ENCODE data around the gene AK9. TPM values are rescaled to one million over a fixed set of nuclear protein-coding genes. Genes with fewer than 3 reads are reported as not detected.

Gene AK9
- total and polyA plus RNA-seq, 10 of the 15 experiments (the other 5 are each of a cell fraction or from before 2014, with no cell fraction given), result 2.1 to 7.4 (median 4.2) TPM

DNA sequence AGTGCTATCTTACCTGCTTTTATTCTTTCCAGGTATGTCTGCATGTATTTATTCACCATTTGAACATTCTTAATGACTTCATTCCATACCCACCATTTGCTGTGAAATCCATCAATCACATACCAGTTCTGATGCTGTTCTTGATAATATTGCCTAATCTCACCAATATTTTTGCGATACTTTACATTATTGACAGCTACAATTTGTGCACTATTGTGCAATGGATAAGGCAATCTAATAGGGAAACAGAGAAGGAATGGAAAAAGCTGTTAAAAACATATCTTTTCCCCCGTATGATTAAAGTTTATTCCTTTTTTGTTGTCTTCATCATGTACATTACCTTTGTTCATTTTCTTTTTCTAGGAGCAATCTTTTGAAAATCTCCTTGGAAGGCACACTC is 184.7 kb downstream of the AK9 start:
- ChIA-PET RAD21 (ENCODE audit: unreplicated experiment) (no interaction called here), CTCF (interaction anchor here (1.3 kb wide), 1 partner anchor 533 kb away, joined by 3 read pairs; no protein-coding TSS in a partner anchor), POLR2A (no interaction called here), SMC1A (ENCODE audit: uncharacterized antibody, unreplicated experiment) (interaction anchor here (0.8 to 1.3 kb wide), 2 partner anchors 9 to 652 kb away, joined by 3 to 5 read pairs; no protein-coding TSS in a partner anchor)
- Histone ChIP-seq H3K9me3 (replicated peaks; ENCODE audit: control insufficient read depth, insufficient read depth, low read length) (no peaks in the 10 kb centered on the region; the same call in 2 of the 3 replicates), H3K27ac (ENCODE audit: control insufficient read depth, insufficient read depth) (no peak overlapping the region), H3K79me2 (ENCODE audit: control insufficient read depth, insufficient read depth, low read length) (no peaks in the 10 kb centered on the region), H3K36me3 (ENCODE audit: control insufficient read depth in 2 of 2, insufficient read depth in 2 of 2, low read length in 1 of 2) (no peaks in the 10 kb centered on the region), H3K4me1 (ENCODE audit: control insufficient read depth, insufficient read depth, low read length) (no peaks in the 10 kb centered on the region), H3K4me2 (ENCODE audit: control insufficient read depth, insufficient read depth) (no peak overlapping the region), H2AFZ (ENCODE audit: control insufficient read depth, low read depth, low read length) (no peak overlapping the region), H3K4me3 (no peak overlapping the region), H3K9ac (ENCODE audit: control insufficient read depth, insufficient read depth, low read length) (no peak overlapping the region), H4K20me1 (ENCODE audit: control insufficient read depth, insufficient read depth) (no peaks in the 10 kb centered on the region), H3K27me3 (replicated peaks in 1 of 2; ENCODE audit: control insufficient read depth in 2 of 2, insufficient read depth in 2 of 2, low read length in 1 of 2) (no peaks in the 10 kb centered on the region; a peak in 1 of 4 replicates)
- FAIRE-seq, result no peak
- WGBS (ENCODE audit: insufficient coverage, insufficient replicate concordance, low lambda C conversion rate, missing lambda C conversion rate), result 55% methylated on average over 2 of the region's 2 CpGs
- TF ChIP-seq, protein P1, sequence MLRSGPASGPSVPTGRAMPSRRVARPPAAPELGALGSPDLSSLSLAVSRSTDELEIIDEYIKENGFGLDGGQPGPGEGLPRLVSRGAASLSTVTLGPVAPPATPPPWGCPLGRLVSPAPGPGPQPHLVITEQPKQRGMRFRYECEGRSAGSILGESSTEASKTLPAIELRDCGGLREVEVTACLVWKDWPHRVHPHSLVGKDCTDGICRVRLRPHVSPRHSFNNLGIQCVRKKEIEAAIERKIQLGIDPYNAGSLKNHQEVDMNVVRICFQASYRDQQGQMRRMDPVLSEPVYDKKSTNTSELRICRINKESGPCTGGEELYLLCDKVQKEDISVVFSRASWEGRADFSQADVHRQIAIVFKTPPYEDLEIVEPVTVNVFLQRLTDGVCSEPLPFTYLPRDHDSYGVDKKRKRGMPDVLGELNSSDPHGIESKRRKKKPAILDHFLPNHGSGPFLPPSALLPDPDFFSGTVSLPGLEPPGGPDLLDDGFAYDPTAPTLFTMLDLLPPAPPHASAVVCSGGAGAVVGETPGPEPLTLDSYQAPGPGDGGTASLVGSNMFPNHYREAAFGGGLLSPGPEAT (IDR thresholded peaks at IDR 0.05; ENCODE audit: low read depth), result no peak
- TF ChIP-seq SIX5 (IDR thresholded peaks at IDR 0.05; ENCODE audit: low read depth, low read length, severe bottlenecking) (no peak), SMAD1 (IDR thresholded peaks at IDR 0.05; ENCODE audit: low read depth, partially characterized antibody) (no peak), KAT2A (conservative IDR thresholded peaks at IDR 0.05; ENCODE audit: control insufficient read depth, low read depth, low read length) (no peak), LARP7 (IDR thresholded peaks at IDR 0.05) (no peak), DPF2 (IDR thresholded peaks at IDR 0.05) (no peak), HDGF (IDR thresholded peaks at IDR 0.05) (no peak), FOXK2 (IDR thresholded peaks at IDR 0.05) (no peak), ZNF207 (IDR thresholded peaks at IDR 0.05; ENCODE audit: borderline replicate concordance) (no peak), SMAD5 (IDR thresholded peaks at IDR 0.05; ENCODE audit: low read depth) (no peak), SREBF1 (IDR thresholded peaks at IDR 0.05; ENCODE audit: low read length) (no peak), RCOR1 (conservative IDR thresholded peaks at IDR 0.05; ENCODE audit: low read depth, low read length) (no peak), EGR1 (IDR thresholded peaks at IDR 0.05; ENCODE audit: borderline replicate concordance in 1 of 2, low read depth in 2 of 2, low read length in 2 of 2) (no peak)
- TF ChIP-seq, protein P2, sequence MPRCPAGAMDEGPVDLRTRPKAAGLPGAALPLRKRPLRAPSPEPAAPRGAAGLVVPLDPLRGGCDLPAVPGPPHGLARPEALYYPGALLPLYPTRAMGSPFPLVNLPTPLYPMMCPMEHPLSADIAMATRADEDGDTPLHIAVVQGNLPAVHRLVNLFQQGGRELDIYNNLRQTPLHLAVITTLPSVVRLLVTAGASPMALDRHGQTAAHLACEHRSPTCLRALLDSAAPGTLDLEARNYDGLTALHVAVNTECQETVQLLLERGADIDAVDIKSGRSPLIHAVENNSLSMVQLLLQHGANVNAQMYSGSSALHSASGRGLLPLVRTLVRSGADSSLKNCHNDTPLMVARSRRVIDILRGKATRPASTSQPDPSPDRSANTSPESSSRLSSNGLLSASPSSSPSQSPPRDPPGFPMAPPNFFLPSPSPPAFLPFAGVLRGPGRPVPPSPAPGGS (IDR thresholded peaks at IDR 0.05; ENCODE audit: borderline replicate concordance, insufficient read depth, low read depth, low read length, poor library complexity, severe bottlenecking), result no peak
- no TSS peak for BruUV-seq (replicated peaks)
- intact Hi-C loops (cut with micrococcal nuclease; ENCODE audit: unreplicated experiment), result no loop called here
- no peak for ATAC-seq
- no peak for DNase-seq (ENCODE audit: low read depth, low spot score)
- in situ Hi-C loops (cut with MboI), result no loop called here

Data from GM12878 (cell line).